Measurements from ENCODE around the gene KCNMA1. TPM values are rescaled to one million over a fixed set of nuclear protein-coding genes. Genes with fewer than 3 reads are reported as not detected.

KCNMA1 gene
- total RNA-seq, 1 donor from 2014 or later, result 87.6 TPM

DNA sequence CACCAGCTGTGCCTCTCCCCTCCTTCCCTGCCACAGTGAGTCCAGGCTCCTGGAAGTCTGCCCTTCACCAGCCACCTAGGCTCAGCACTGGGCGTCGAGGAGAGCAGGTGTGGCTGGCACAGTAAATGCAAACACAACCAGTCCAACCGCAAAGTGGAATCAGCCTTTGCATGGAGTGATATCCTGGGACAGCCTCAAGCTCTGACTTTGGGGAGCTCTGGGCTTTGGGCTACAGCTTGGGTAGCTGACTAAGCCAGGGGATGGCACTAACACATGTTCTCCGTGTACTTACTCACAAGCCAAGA is 312.4 kb downstream of the KCNMA1 start:
- no peak overlapping the region for H3K27ac Mint-ChIP-seq (ENCODE audit: unreplicated experiment)
- peaks cover 5% of the 10 kb centered on the region for H3K9me3 Mint-ChIP-seq (ENCODE audit: low read depth)
- H3K4me3 Mint-ChIP-seq (ENCODE audit: unreplicated experiment), result no peak overlapping the region
- H3K27me3 Mint-ChIP-seq (ENCODE audit: low read depth), result no peaks in the 10 kb centered on the region
- TF ChIP-seq, protein P1, sequence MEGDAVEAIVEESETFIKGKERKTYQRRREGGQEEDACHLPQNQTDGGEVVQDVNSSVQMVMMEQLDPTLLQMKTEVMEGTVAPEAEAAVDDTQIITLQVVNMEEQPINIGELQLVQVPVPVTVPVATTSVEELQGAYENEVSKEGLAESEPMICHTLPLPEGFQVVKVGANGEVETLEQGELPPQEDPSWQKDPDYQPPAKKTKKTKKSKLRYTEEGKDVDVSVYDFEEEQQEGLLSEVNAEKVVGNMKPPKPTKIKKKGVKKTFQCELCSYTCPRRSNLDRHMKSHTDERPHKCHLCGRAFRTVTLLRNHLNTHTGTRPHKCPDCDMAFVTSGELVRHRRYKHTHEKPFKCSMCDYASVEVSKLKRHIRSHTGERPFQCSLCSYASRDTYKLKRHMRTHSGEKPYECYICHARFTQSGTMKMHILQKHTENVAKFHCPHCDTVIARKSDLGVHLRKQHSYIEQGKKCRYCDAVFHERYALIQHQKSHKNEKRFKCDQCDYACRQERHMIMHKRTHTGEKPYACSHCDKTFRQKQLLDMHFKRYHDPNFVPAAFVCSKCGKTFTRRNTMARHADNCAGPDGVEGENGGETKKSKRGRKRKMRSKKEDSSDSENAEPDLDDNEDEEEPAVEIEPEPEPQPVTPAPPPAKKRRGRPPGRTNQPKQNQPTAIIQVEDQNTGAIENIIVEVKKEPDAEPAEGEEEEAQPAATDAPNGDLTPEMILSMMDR (IDR thresholded peaks at IDR 0.05), result no peak
- no peak for DNase-seq (ENCODE audit: low spot score)
- H3K36me3 Mint-ChIP-seq (ENCODE audit: low read depth), result peaks cover 2% of the 10 kb centered on the region
- peaks cover 20% of the 10 kb centered on the region for H3K4me1 Mint-ChIP-seq (ENCODE audit: low read depth)

DNA sequence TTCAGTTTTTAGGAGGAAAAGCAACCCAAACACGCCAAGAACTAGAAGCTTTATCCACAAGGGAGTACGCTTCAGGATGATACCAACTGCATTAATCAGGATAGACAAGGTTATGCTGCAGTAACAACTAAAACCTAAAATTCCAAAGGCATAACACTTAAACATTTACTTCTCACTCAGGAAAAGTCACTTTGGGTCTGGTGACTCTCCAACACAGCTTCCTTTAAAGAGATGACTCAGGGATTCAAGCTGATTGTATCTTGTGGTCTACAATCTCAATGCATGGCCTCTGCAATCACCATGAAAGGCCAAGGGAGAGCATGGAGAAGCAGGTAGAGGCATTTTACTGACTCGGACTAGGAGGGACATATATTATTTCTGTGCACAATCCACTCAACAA is 315.8 kb downstream of the KCNMA1 start:
- H3K9me3 Mint-ChIP-seq (ENCODE audit: low read depth), result peaks cover 5% of the 10 kb centered on the region
- H3K4me1 Mint-ChIP-seq (ENCODE audit: low read depth), result peaks cover 40% of the 10 kb centered on the region
- TF ChIP-seq, protein P1 (IDR thresholded peaks at IDR 0.05), result no peak
- no peak overlapping the region for H3K4me3 Mint-ChIP-seq (ENCODE audit: unreplicated experiment)
- H3K36me3 Mint-ChIP-seq (ENCODE audit: low read depth), result peaks cover 2% of the 10 kb centered on the region
- no peaks in the 10 kb centered on the region for H3K27me3 Mint-ChIP-seq (ENCODE audit: low read depth)
- H3K27ac Mint-ChIP-seq (ENCODE audit: unreplicated experiment), result peak overlapping the region; percentile 89
- no peak for DNase-seq (ENCODE audit: low spot score)

DNA sequence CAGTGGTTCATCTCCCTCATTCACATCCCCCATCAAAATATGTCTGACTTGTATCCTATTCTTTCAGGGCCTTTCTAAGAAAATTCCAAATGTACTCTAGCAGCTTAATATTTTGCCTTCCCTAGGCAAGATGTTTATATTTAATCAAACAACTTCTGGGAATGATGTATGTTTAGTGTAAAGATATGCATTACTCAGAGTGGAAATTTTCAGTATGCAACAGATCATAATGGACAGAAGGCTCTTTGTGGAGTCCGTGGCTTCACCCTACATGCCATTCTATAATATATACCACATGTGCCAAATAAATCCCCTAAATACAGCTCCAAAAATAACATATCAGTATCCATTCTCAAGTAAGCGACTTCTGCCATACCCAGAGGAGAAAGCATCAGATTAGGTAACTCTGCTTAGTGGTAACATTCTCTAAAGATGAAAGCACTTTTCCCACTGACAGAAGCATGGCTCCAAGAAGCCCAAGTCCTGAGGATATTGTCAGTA is 316.6 kb downstream of the KCNMA1 start:
- H3K9me3 Mint-ChIP-seq (ENCODE audit: low read depth), result peaks cover 5% of the 10 kb centered on the region
- H3K27ac Mint-ChIP-seq (ENCODE audit: unreplicated experiment), result peak overlapping the region; percentile 89
- peaks cover 2% of the 10 kb centered on the region for H3K36me3 Mint-ChIP-seq (ENCODE audit: low read depth)
- DNase-seq (ENCODE audit: low spot score), result no peak
- peaks cover 40% of the 10 kb centered on the region for H3K4me1 Mint-ChIP-seq (ENCODE audit: low read depth)
- TF ChIP-seq, protein P1 (IDR thresholded peaks at IDR 0.05), result no peak
- H3K27me3 Mint-ChIP-seq (ENCODE audit: low read depth), result no peaks in the 10 kb centered on the region
- no peak overlapping the region for H3K4me3 Mint-ChIP-seq (ENCODE audit: unreplicated experiment)

DNA sequence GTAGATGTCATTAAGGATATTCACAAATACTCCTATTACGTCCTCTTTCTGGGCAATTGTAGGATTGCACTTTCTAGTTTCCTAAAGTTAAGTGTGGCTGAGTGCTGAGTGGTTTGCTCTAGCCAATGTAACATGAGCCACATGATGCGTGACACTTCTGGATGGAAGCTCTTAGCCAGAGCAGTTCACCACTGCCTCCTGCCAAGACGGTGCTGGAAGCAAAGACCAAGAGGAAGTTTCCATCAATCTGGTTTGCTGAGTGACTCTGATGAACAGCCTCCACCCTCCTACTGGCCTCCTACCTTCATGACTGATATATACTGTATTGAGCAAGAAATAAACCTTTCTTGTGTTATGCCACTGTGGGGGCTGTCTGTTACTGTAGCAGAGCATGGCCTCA is 318.1 kb downstream of the KCNMA1 start:
- Mint-ChIP-seq H3K9me3 (ENCODE audit: low read depth) (peaks cover 5% of the 10 kb centered on the region), H3K27me3 (ENCODE audit: low read depth) (no peaks in the 10 kb centered on the region), H3K36me3 (ENCODE audit: low read depth) (peaks cover 2% of the 10 kb centered on the region), H3K27ac (ENCODE audit: unreplicated experiment) (no peak overlapping the region), H3K4me1 (ENCODE audit: low read depth) (peaks cover 42% of the 10 kb centered on the region), H3K4me3 (ENCODE audit: unreplicated experiment) (no peak overlapping the region)
- TF ChIP-seq, protein P1 (IDR thresholded peaks at IDR 0.05), result no peak
- no peak for DNase-seq (ENCODE audit: low spot score)

DNA sequence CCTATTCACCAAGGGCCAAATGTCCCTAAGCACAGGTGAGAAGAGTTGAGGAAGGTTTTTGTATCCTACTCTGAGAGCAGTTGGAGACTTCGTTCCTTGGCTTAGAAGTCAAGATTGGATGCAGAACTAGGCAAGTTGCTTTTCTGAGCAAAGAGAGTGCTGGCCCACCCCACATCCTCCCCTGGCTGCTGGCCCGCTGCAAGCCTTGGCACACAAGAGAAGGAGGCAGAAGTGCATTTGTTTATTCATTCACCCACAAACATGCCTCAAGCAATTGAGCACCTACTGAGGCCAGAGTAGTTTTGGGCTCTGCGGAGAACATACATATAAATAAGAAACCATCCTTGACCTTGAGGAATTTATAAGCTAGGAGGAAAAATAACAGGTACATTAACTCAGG is 318.9 kb downstream of the KCNMA1 start:
- H3K4me1 Mint-ChIP-seq (ENCODE audit: low read depth), result peaks cover 48% of the 10 kb centered on the region
- H3K4me3 Mint-ChIP-seq (ENCODE audit: unreplicated experiment), result no peak overlapping the region
- no peaks in the 10 kb centered on the region for H3K27me3 Mint-ChIP-seq (ENCODE audit: low read depth)
- H3K36me3 Mint-ChIP-seq (ENCODE audit: low read depth), result peaks cover 2% of the 10 kb centered on the region
- peaks cover 5% of the 10 kb centered on the region for H3K9me3 Mint-ChIP-seq (ENCODE audit: low read depth)
- no peak for DNase-seq (ENCODE audit: low spot score)
- no peak overlapping the region for H3K27ac Mint-ChIP-seq (ENCODE audit: unreplicated experiment)
- TF ChIP-seq, protein P1 (IDR thresholded peaks at IDR 0.05), result no peak

Data from chondrocyte (in vitro differentiated cells).